Measurements from ENCODE around the gene MAOA.

DNA sequence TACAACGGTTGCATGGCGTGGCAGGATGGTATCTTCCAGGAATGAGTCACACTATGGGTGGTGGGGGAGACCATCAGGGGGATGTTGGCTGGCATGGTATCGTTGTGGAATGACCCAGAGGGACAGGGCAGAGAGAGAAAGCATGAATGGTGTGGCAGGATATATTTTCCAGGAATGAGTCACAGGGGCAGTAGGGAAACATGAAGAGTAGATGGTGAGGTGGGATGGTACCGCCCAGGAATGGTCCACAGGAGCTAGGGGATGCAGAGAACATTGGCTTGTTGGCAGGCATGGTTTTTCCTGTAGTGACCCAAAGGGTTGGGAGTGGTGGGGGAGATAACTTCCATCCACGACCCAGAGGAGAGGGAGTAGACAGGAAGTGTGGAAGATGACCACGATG lies 62.4 kb downstream of the MAOA start:
- TF ChIP-seq CTCF (IDR thresholded peaks at IDR 0.05; ENCODE audit: low read length) (no peak), EZH2 (optimal IDR thresholded peaks at IDR 0.05; ENCODE audit: low read depth, low read length) (no peak), EZH2phosphoT487 (IDR thresholded peaks at IDR 0.05; ENCODE audit: low read length) (no peak)

Data from MM.1S (cell line).